Coronary artery (tissue), 2 donors: Measurements from ENCODE around the gene ARRB1.

ENCODE experiments used
- DNase-seq: peaks from one replicate; pipeline ENCODE4 v3.0.0-alpha.2; 2017; ENCODE audit warnings: low spot score
- H3K27ac ChIP-seq, 2 donors: fragments of 200-600 bp; sonication (generic); one replicate each; pipeline ENCODE4 v1.5.1; 2016 to 2019
- H3K4me3 ChIP-seq: fragments of 200-600 bp; sonication (generic); 2 replicates; pipeline ENCODE4 v1.5.1; 2016; ENCODE audit warnings: mild to moderate bottlenecking, moderate library complexity
- TF ChIP-seq, protein P1 (sequence below): fragments of 200-600 bp; sonication (generic); IDR thresholded peaks from one replicate; pipeline ENCODE4 v1.5.1; 2019; ENCODE audit warnings: antibody characterized with exemption

The ARRB1 gene

GRCh38 chr11:75342231-75342918 is 9.1 kb downstream of the ARRB1 start:
- TF ChIP-seq, protein P1, sequence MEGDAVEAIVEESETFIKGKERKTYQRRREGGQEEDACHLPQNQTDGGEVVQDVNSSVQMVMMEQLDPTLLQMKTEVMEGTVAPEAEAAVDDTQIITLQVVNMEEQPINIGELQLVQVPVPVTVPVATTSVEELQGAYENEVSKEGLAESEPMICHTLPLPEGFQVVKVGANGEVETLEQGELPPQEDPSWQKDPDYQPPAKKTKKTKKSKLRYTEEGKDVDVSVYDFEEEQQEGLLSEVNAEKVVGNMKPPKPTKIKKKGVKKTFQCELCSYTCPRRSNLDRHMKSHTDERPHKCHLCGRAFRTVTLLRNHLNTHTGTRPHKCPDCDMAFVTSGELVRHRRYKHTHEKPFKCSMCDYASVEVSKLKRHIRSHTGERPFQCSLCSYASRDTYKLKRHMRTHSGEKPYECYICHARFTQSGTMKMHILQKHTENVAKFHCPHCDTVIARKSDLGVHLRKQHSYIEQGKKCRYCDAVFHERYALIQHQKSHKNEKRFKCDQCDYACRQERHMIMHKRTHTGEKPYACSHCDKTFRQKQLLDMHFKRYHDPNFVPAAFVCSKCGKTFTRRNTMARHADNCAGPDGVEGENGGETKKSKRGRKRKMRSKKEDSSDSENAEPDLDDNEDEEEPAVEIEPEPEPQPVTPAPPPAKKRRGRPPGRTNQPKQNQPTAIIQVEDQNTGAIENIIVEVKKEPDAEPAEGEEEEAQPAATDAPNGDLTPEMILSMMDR: no peak
- peak; percentile 62 for DNase-seq
- no peak overlapping the region for H3K4me3 ChIP-seq

DNA sequence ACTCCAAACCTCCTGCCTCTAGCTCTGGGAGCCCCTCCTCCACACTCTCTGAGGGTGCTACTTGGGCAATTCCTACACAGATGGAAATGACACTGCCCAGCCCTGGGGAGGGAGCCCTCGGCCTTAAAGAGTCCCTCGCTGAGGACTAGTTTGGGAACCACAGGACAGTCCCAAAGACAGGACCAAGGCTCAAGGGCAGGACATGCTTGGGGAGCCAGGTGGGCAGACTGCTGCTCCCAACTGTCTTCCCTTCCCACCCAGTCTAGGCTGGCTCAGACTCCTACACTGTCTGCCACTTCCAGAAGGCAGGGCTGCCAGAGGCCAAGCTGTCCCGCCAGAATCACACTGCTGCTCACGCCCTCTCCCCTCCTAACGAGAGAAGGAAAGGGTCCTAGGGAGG is 9.8 kb downstream of the ARRB1 start:
- TF ChIP-seq, protein P1: no peak
- DNase-seq: peak; percentile 71
- H3K4me3 ChIP-seq: no peak overlapping the region
- peak overlapping the region in 1 of 2 donors; percentile 76 for H3K27ac ChIP-seq

More at GRCh38 chr11:75342231-75342918, 9.1 kb downstream of the ARRB1 start:
- peak overlapping the region in 1 of 2 donors; percentile 76 for H3K27ac ChIP-seq

DNA sequence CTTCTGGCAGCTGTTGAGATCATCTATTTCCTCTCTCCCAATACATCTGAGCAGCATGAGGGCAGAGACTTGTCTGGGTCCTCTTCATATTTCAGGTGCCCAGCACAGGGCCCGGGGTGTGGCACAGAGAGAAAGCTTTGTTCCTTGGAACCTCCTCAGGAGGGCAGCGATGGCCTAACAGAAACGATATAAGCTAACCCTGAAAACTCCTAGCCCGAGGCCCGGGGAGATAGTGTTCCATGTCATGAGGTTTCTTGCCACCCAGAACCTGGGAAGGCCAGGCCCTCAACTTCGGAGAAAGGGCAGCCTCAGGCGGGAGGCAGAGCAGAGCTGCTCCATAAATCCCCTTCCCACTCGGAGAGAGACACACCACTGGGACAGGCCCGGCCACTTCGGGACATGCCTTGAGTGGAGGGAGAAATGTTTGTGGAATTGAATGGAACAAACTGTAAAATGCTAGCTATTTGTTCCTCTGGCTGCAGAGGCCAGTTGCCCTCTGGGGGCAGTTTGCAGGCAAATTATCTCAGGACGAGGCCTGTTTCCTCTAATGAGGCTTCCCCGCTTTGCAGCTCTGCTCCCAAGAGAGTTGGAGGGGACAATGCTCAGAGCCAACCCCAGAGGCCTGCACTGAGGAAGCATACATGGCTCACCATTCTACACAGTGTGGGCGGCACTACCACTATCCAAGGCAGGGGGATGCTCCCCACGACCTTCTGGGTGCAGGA is 11.6 kb downstream of the ARRB1 start:
- Histone ChIP-seq H3K4me3 (peak overlapping the region; percentile 27), H3K27ac (peak overlapping the region in 1 of 2 donors; percentile 76)
- TF ChIP-seq, protein P1: no peak
- DNase-seq: peak; percentile 64

- Histone ChIP-seq H3K4me3 (no peak overlapping the region), H3K27ac (peak overlapping the region in 1 of 2 donors; percentile 76)
- peak; percentile 70 for DNase-seq
- TF ChIP-seq, protein P1: no peak
Observed at GRCh38 chr11:75338516-75339208, 12.8 kb downstream of the ARRB1 start.

DNA sequence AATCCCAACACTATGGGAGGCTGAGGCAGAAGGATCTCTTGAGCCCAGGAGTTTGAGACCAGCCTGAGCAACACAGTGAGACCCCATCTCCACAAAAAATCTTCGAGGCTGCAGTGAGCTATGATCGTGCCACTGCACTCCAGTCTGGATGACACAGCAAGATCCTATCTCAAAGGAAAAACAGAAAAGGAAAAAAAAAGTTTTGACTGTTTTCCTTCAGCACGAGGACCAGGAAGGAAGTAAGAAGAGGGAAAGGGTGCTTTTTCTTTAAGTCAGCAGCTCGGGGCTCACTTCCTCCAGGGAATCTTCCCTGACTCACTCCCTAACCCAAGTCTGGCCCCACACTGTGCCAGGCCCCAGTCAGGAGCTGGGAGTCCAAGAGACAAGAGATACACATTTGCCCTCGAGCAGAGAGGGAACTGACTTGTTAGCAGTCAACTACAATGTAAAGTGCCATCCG is 14.2 kb downstream of the ARRB1 start:
- no peak overlapping the region for H3K4me3 ChIP-seq
- H3K27ac ChIP-seq: peak overlapping the region in 1 of 2 donors; percentile 62
- DNase-seq: no peak
- TF ChIP-seq, protein P1: no peak

- H3K27ac ChIP-seq: no peak overlapping the region
- no peak overlapping the region for H3K4me3 ChIP-seq
- TF ChIP-seq, protein P1: no peak
- no peak for DNase-seq
Observed at GRCh38 chr11:75334976-75335375, 16.5 kb downstream of the ARRB1 start.
